Naive thymus-derived CD4-positive, alpha-beta T cell (primary cell): Measurements from ENCODE around the gene LYZL4. TPM values are rescaled to one million over a fixed set of nuclear protein-coding genes. Genes with fewer than 3 reads are reported as not detected.

Experiments
- ATAC-seq: fragments of 150-1000 bp; cut with Tn5 transposase; 2 replicates; pipeline ENCODE4 v1.10.0; 2021; ENCODE audit warnings: mild to moderate bottlenecking, moderate library complexity
- CTCF ChIA-PET: fragments of 350-600 bp; sonication (Branson Sonifier 250); formaldehyde crosslinking; loops from one replicate; lab custom pipeline; 2021; ENCODE audit warnings: antibody characterized with exemption; lab: Charles Lee
- POLR2A ChIA-PET: fragments of 350-600 bp; sonication (Branson Sonifier 250); formaldehyde crosslinking; loops from one replicate; lab custom pipeline; 2021; ENCODE audit warnings: antibody characterized with exemption, inconsistent platforms; lab: Charles Lee
- DNase-seq, 9 donors: peaks; one replicate each; pipeline versions ENCODE4 v3.0.0 to v3.0.0-alpha.2; 2020 to 2022; ENCODE audit warnings: mixed read lengths in 1 of 9
- H3K27ac ChIP-seq: one replicate; pipeline ENCODE4 v1.7.0; 2013; ENCODE audit warnings: mild to moderate bottlenecking, low read depth, low read length, moderate library complexity
- H3K27me3 ChIP-seq, 2 donors: one replicate each; pipeline ENCODE4 v1.7.0; 2013; ENCODE audit warnings: low read length in 2 of 2, mild to moderate bottlenecking in 2 of 2, moderate library complexity in 2 of 2; ENCODE audit not compliant: control insufficient read depth in 2 of 2, insufficient read depth in 2 of 2
- H3K36me3 ChIP-seq, 3 experiments: 1 replicate in 2 of 3; 2 replicates in 1 of 3; pipeline ENCODE4 v1.7.0; 2013; ENCODE audit warnings: low read length in 3 of 3, mild to moderate bottlenecking in 3 of 3, moderate library complexity in 1 of 3; ENCODE audit not compliant: insufficient read depth in 3 of 3, control insufficient read depth in 2 of 3
- H3K4me1 ChIP-seq, 2 donors: one replicate each; pipeline ENCODE4 v1.7.0; 2013; ENCODE audit warnings: low read length in 2 of 2, mild to moderate bottlenecking in 2 of 2, moderate library complexity in 1 of 2; ENCODE audit not compliant: control insufficient read depth in 2 of 2, insufficient read depth in 2 of 2
- H3K4me3 ChIP-seq: 2 replicates; pipeline ENCODE4 v1.7.0; 2013; ENCODE audit warnings: mild to moderate bottlenecking, low read length
- H3K9me3 ChIP-seq, 3 experiments: 1 replicate in 2 of 3; 2 replicates in 1 of 3; pipeline ENCODE4 v1.7.0; 2013; ENCODE audit warnings: low read length in 3 of 3; ENCODE audit not compliant: control insufficient read depth in 2 of 3
- H3K27ac Mint-ChIP-seq, 9 donors: one replicate each; pipeline ENCODE4 v1.8.0; 2020 to 2022; ENCODE audit warnings: mixed read lengths in 9 of 9, mild to moderate bottlenecking in 8 of 9, moderate library complexity in 5 of 9, inconsistent platforms in 2 of 9
- H3K27me3 Mint-ChIP-seq, 5 donors: one replicate each; pipeline ENCODE4 v1.8.0; 2021 to 2022; ENCODE audit warnings: mixed read lengths in 5 of 5, mild to moderate bottlenecking in 1 of 5
- H3K36me3 Mint-ChIP-seq, 5 donors: one replicate each; pipeline ENCODE4 v1.8.0; 2020 to 2022; ENCODE audit warnings: mixed read lengths in 5 of 5, mild to moderate bottlenecking in 3 of 5, inconsistent platforms in 1 of 5
- H3K4me1 Mint-ChIP-seq, 7 donors: one replicate each; pipeline ENCODE4 v1.8.0; 2020 to 2022; ENCODE audit warnings: mixed read lengths in 7 of 7, mild to moderate bottlenecking in 3 of 7, inconsistent platforms in 1 of 7
- H3K4me3 Mint-ChIP-seq, 10 donors: one replicate each; pipeline ENCODE4 v1.8.0; 2020 to 2022; ENCODE audit warnings: mild to moderate bottlenecking in 10 of 10, mixed read lengths in 10 of 10, moderate library complexity in 6 of 10, inconsistent platforms in 2 of 10
- H3K9me3 Mint-ChIP-seq, 11 donors: one replicate each; pipeline ENCODE4 v1.8.0; 2020 to 2022; ENCODE audit warnings: mixed read lengths in 11 of 11, mild to moderate bottlenecking in 4 of 11, inconsistent platforms in 1 of 11, moderate library complexity in 1 of 11
- intact Hi-C, 2 donors: fragments of 100-400 bp; cut with micrococcal nuclease; formaldehyde crosslinking; loops; one replicate each; pipeline ENCODE4 v1.15.1; 2023
- polyA plus RNA-seq, 2 donors: library from polyadenylated mRNA; unstranded; fragments of 300-500 nt; fragmentation: Illumina TruSeq; gene quantifications; one replicate each; pipeline ENCODE4 v1.2.3, GENCODE V29; 2021
- total RNA-seq, 6 experiments: library from RNA in 5 of 6; stranded (reverse) in 5 of 6; gene quantifications; 1 replicate in 5 of 6; 2 replicates in 1 of 6; pipeline ENCODE4 v1.2.3 and lab custom pipeline; 2021 to 2026

Gene LYZL4
- total and polyA plus RNA-seq, 7 experiments from 2014 or later = not detected

GRCh38 chr3:42369304-42369703 lies 41.1 kb downstream of the LYZL4 start:
- Histone ChIP-seq H3K9me3 (no peaks in the 10 kb centered on the region), H3K4me1 (no peaks in the 10 kb centered on the region), H3K4me3 (no peak overlapping the region), H3K36me3 (no peaks in the 10 kb centered on the region), H3K27ac (no peak overlapping the region), H3K27me3 (no peaks in the 10 kb centered on the region)
- Mint-ChIP-seq H3K36me3 (peaks cover 0 to 7% (median 0%) of the 10 kb centered on the region in 5 donors), H3K4me3 (no peak overlapping the region), H3K9me3 (peaks cover 0 to 13% (median 8%) of the 10 kb centered on the region in 11 donors), H3K4me1 (peaks cover 0 to 18% (median 0%) of the 10 kb centered on the region in 7 donors), H3K27ac (peak overlapping the region in 5 of 9 donors; percentile 9 to 85 (median 24)), H3K27me3 (peaks cover 0 to 17% (median 0%) of the 10 kb centered on the region in 5 donors)
- CTCF ChIA-PET = interaction anchor here (0.5 to 1.1 kb wide), 3 partner anchors 19 to 61 kb away, joined by 3 to 4 read pairs (median 3); no protein-coding TSS in a partner anchor
- DNase-seq (peak in 3 of 9 donors; percentile 18 to 33 (median 33)), ATAC-seq (no peak)
- intact Hi-C loops = no loop called here
- POLR2A ChIA-PET = no interaction called here

GRCh38 chr3:42368861-42369260 lies 41.5 kb downstream of the LYZL4 start:
- no peak overlapping the region for H3K27ac ChIP-seq
- Mint-ChIP-seq H3K4me3 (no peak overlapping the region), H3K9me3 (peaks cover 0 to 13% (median 8%) of the 10 kb centered on the region in 11 donors), H3K4me1 (peaks cover 0 to 18% (median 0%) of the 10 kb centered on the region in 7 donors), H3K27me3 (peaks cover 0 to 17% (median 0%) of the 10 kb centered on the region in 5 donors), H3K27ac (peak overlapping the region in 4 of 9 donors; percentile 18 to 85 (median 43)), H3K36me3 (peaks cover 0 to 7% (median 0%) of the 10 kb centered on the region in 5 donors)
- ChIA-PET CTCF (interaction anchor here (1.1 kb wide), 1 partner anchor 19 kb away, joined by 3 read pairs; no protein-coding TSS in a partner anchor), POLR2A (no interaction called here)
- H3K27me3 ChIP-seq = no peaks in the 10 kb centered on the region
- ATAC-seq (no peak), DNase-seq (no peak)
- no peaks in the 10 kb centered on the region for H3K36me3 ChIP-seq
- H3K4me1 ChIP-seq = no peaks in the 10 kb centered on the region
- intact Hi-C loops = no loop called here
- H3K9me3 ChIP-seq = no peaks in the 10 kb centered on the region
- no peak overlapping the region for H3K4me3 ChIP-seq

GRCh38 chr3:42367903-42368302 lies 42.5 kb downstream of the LYZL4 start:
- Mint-ChIP-seq H3K27ac (no peak overlapping the region), H3K4me3 (no peak overlapping the region), H3K27me3 (peaks cover 0 to 14% (median 0%) of the 10 kb centered on the region in 5 donors), H3K4me1 (peaks cover 0 to 18% (median 0%) of the 10 kb centered on the region in 7 donors), H3K9me3 (peaks cover 6 to 13% (median 8%) of the 10 kb centered on the region in 11 donors), H3K36me3 (peaks cover 0 to 7% (median 0%) of the 10 kb centered on the region in 5 donors)
- ChIA-PET POLR2A (no interaction called here), CTCF (no interaction called here)
- Histone ChIP-seq H3K27ac (no peak overlapping the region), H3K9me3 (no peaks in the 10 kb centered on the region), H3K4me1 (no peaks in the 10 kb centered on the region), H3K4me3 (no peak overlapping the region), H3K27me3 (no peaks in the 10 kb centered on the region), H3K36me3 (no peaks in the 10 kb centered on the region)
- no peak for DNase-seq
- no peak for ATAC-seq
- intact Hi-C loops = no loop called here

- DNase-seq (no peak), ATAC-seq (no peak)
- peak overlapping the region in 2 of 9 donors; percentile 17 to 93 for H3K27ac Mint-ChIP-seq
- H3K4me1 Mint-ChIP-seq = peaks cover 0 to 18% (median 0%) of the 10 kb centered on the region in 7 donors
- intact Hi-C loops = no loop called here
- no peaks in the 10 kb centered on the region for H3K9me3 ChIP-seq
- peaks cover 6 to 13% (median 8%) of the 10 kb centered on the region in 11 donors for H3K9me3 Mint-ChIP-seq
- CTCF ChIA-PET = no interaction called here
- peaks cover 0 to 6% (median 0%) of the 10 kb centered on the region in 5 donors for H3K27me3 Mint-ChIP-seq
- peaks cover 0 to 6% (median 0%) of the 10 kb centered on the region in 5 donors for H3K36me3 Mint-ChIP-seq
- H3K27ac ChIP-seq = no peak overlapping the region
- POLR2A ChIA-PET = no interaction called here
- no peaks in the 10 kb centered on the region for H3K27me3 ChIP-seq
- H3K4me1 ChIP-seq = no peaks in the 10 kb centered on the region
- H3K4me3 Mint-ChIP-seq = no peak overlapping the region
- no peak overlapping the region for H3K4me3 ChIP-seq
- H3K36me3 ChIP-seq = no peaks in the 10 kb centered on the region
These were observed 43.9 kb downstream of the LYZL4 start for GRCh38 chr3:42366550-42366949.

- Mint-ChIP-seq H3K4me3 (no peak overlapping the region), H3K27ac (peak overlapping the region in 1 of 9 donors; percentile 35), H3K4me1 (peaks cover 0 to 30% (median 4%) of the 10 kb centered on the region in 7 donors), H3K9me3 (peaks cover 0 to 8% (median 3%) of the 10 kb centered on the region in 11 donors), H3K36me3 (no peaks in the 10 kb centered on the region), H3K27me3 (peaks cover 0 to 12% (median 0%) of the 10 kb centered on the region in 5 donors)
- Histone ChIP-seq H3K9me3 (no peaks in the 10 kb centered on the region), H3K4me3 (no peak overlapping the region), H3K27me3 (no peaks in the 10 kb centered on the region), H3K36me3 (no peaks in the 10 kb centered on the region), H3K4me1 (peaks cover 0 to 7% of the 10 kb centered on the region in 2 donors), H3K27ac (no peak overlapping the region)
- DNase-seq = no peak
- ChIA-PET POLR2A (no interaction called here), CTCF (no interaction called here)
- no peak for ATAC-seq
- intact Hi-C loops = no loop called here
These were observed 53.1 kb downstream of the LYZL4 start for GRCh38 chr3:42357335-42357734.

GRCh38 chr3:42355612-42356011 lies 54.8 kb downstream of the LYZL4 start:
- Histone ChIP-seq H3K4me1 (peaks cover 0 to 7% of the 10 kb centered on the region in 2 donors), H3K27ac (no peak overlapping the region), H3K4me3 (no peak overlapping the region), H3K27me3 (no peaks in the 10 kb centered on the region), H3K9me3 (no peaks in the 10 kb centered on the region), H3K36me3 (no peaks in the 10 kb centered on the region)
- intact Hi-C loops = no loop called here
- Mint-ChIP-seq H3K4me1 (peaks cover 0 to 34% (median 4%) of the 10 kb centered on the region in 7 donors), H3K27ac (peak overlapping the region in 3 of 9 donors; percentile 31 to 78 (median 33)), H3K36me3 (peaks cover 0 to 6% (median 0%) of the 10 kb centered on the region in 5 donors), H3K9me3 (peaks cover 0 to 8% (median 3%) of the 10 kb centered on the region in 11 donors), H3K27me3 (peaks cover 0 to 15% (median 0%) of the 10 kb centered on the region in 5 donors), H3K4me3 (peak overlapping the region in 2 of 10 donors; percentile 0 to 40)
- no peak for ATAC-seq
- ChIA-PET CTCF (interaction anchor here (1.3 kb wide), 1 partner anchor 32 kb away, joined by 3 read pairs; no protein-coding TSS in a partner anchor), POLR2A (interaction anchor here (1.8 to 2.8 kb wide), 2 partner anchors 10 to 32 kb away, joined by 6 to 11 read pairs; no protein-coding TSS in a partner anchor)
- peak in 2 of 9 donors; percentile 17 to 37 for DNase-seq
